Measurements from ENCODE around the gene LCE1C.

Gene LCE1C

DNA sequence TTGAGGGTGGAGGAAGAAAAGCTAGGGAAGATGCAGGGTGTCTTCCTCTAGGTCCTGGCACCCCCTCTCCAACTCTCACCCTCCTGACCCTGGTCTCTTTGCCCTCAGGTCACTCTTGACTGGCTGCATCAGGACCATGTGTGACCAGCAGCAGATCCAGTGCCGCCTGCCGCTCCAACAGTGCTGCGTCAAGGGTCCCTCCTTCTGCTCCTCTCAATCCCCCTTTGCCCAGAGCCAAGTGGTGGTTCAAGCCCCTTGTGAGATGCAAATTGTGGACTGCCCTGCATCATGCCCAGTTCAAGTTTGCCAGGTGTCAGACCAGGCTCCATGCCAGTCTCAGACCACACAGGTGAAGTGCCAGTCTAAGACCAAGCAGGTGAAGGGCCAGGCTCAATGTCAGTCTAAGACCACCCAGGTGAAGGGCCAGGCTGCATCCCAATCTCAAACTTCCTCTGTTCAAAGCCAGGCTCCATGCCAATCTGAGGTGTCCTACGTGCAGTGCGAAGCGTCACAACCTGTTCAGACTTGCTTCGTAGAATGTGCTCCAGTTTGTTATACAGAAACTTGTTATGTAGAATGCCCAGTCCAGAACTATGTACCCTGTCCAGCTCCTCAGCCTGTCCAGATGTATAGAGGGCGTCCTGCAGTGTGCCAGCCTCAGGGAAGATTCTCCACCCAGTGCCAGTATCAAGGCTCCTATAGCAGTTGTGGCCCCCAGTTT lies 46.8 kb downstream of the LCE1C start:
- DNase-seq, result no peak

DNA sequence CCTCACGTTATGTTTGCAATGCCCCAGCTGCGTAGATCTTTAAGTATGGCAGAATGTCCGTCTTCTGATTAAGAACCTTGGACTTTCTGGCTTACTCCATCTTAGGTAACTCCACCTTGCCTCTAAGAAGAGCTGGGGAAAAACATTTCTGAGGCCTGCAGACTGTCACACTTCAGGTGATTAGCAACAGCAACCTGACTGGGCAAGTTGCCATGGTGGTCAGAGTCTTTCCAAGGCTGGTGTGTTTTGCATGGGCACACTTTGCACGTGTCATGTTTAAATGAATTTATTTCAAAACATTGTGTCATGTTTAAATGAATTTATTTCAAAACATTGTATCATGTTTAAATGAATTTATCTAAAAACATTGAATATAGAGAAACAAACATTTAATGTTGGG lies 47.8 kb downstream of the LCE1C start:
- no peak for DNase-seq

DNA sequence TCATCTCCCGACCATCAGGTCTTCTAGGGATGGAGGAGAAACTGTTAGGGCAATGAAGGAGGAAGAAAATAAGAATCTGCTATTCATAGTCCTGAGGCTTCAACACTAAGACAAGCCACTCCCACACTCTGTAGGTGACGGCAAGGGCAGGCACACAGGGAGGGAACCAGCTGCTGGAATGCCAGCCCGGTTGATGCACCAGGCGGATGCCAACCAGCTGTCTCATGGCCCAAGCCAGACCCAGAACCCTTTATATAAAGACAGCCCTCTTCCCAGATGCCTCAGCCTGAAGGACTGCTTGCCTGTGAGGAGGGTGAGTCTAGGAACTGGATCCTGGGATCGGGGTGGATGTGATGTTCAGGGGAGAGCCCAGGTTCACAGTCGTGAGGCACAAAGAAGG lies 48.7 kb downstream of the LCE1C start, which contains the start of gene KPRP:
Gene KPRP, plus strand, starts transcription at position 279 of the 400 bp plus-strand sequence. CDS start 1,564 bp downstream, outside the sequence.
- DNase-seq, result no peak

DNA sequence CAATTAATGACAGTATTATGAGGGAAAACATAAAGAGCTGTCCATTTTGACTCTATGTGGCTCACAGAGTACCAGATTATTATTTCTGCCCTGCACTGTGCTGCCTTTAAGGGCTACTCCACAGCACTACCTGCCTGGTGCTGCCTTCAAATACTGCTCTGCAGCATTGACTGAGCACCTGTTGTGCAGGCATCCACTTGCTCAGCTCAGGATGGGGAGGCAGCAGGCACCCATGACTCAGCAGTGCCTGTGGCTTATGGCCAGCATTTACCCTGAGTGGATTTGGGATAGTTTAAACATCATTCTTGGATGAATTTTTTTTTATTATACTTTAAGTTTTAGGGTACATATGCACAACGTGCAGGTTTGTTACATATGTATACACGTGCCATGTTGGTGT lies 49.6 kb downstream of the LCE1C start:
- no peak for DNase-seq
